NCI-H748 (cell line): ENCODE measurements around the gene CYTH4.

Experiments
- DNase-seq: peaks from one replicate; lab custom pipeline; 2025; ENCODE audit not compliant: unreplicated experiment; lab: John Stamatoyannopoulos, UW

CYTH4 gene

DNA sequence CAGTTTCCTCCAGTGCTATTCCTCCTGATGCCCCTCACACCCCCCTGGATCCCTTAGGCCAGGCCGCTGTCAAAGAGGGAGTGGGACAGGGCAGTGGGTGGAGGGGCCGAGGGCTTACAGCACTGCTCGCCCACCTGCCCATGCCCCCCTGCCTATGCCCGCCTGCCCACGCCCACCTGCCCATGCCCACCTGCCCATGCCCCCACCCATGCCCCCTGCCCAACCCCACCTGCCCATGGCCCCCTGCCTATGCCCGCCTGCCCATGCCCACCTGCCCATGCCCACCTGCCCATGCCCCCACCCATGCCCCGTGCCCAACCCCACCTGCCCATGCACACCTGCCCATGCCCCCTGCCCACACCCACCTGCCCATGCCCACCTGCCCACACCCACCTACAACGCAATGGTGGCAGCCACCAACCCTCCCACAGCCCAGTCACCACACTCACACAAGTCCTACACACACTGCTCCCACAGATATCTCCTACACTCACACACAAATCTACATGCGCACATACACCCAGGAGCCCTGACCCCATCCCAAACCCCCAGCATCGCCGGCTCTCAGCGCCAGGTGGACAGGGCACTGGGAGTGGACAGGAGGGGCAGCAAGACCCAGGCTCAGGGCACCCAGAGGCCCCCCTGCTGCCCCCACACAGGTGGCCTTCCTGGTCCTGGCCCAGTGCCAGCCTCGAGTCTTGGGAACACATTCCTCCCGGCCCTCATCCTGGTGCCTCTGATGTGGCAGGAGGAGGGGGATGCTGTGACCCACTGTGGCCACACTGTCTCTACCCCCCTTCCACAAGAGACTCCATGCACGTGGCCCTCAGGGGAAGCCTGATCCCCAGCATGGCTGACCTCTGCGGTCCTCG lies 61.8 kb downstream of the CYTH4 start:
- no peak for DNase-seq

DNA sequence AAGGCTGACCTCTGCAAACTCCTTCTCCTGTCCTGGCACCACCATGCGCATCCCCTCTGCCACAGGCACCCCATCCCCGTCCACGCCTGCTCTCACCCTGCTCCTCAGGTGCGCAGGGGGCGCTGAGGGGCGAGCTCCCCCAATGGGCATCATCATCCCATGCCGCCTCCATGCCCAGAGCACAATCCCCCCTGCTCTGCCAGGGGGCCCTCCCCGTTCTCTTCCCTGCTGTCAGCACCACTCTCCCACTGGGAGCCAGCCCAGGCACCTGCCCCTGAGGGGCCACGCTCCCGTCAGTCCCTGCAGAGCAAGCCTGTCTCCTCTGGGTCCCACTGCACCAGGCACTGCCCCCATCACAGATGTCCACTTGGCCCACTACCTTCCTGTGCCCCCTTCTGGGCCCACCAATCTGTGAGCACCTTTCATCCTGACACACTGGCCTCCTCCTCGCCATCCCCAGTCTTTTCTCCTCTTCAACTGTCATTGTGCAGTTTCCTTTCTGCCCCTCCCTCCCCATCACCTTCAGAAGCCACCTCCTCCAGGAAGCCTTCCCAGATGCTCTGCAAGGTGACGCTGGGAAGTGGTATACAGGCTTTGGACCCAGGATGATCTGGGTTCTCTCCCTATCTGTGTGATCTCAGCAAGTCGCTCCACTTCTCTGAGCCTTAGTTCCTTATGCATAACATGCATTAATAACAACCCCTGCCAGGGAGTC lies 62.6 kb downstream of the CYTH4 start:
- DNase-seq: no peak

DNA sequence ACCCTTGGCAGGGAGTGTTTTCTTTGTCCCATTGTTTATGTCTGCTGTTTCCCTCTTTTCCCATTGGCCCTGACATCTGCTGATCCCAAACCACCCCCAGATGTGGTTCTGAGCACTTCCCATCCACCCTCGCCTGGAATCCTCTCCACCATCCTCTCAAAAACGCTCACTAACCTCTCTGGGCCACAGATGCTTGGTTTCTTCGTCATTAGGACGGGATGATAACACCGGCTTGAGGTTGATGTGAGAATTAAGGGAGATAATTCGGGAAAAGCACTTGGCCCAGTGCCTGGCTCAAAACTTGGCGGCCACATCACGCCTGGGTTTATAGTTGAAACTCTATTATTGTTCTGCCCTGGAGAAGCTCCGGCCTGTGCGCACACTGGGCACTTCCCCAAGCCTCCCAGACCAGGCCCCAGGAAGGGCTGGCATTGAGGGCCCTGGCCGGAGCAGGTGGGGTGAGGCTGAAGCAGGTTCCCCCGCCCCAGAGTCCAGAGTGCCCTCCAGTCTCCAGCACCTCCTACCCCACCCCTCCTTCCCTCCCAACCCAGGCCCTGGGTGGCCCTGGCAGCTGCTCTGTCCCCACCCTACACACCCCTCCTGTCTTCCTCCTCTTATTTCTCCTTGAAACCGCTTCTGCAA lies 63.7 kb downstream of the CYTH4 start:
- no peak for DNase-seq

DNA sequence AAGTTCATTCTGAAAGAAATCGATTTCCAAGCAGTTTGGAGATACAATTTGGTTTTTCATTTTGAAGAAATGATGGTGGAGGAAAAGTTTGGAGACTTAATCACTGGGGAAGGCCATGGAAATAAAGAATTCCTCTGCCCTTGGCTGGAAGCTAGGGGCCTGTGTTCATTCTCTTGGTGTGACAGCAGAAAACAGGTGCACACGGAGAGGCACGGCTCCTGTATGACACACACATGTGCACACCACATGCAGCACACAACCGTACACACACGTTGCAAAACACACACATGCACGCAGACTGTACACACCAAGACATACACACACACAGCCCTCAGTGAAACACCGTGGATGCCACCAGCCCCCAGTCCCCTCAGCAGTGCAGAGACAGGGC lies 64.2 kb downstream of the CYTH4 start:
- no peak for DNase-seq

DNA sequence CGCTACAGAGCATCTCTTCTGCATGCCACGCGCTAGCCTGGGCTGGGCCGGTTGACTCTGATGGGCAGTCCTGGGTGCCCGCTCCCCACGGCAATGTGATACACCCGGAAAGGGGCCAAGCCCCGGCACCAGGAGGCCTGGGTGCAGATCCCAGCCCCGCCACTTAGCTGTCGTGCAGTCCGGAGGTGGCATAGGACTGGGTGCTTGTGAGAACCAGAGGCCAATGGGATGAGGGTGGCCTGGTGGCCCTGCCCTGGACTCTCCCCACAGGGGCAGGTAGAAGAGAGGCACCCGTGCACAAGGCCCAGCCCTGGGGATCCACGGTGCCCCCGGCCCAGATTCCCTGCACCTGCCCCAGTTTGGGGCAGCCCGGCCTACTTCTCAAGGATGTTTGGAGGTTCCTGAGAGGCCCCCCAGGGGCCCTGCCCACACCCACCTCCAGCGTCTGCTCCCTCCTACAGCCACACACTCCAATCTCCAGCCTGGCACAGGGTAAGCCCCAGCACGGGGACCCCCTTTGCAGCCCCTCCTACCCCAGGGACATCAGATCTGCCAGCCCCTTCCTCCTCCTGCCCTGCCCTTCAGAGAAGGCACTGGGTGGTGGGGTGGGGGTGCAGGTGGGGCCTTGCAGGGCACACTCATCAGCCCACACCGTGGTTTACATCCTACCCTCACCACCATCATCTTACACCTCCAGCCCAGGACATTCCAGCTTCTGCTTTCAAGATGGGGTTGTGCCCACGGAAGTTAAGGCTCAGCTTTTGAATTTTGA lies 66.9 kb downstream of the CYTH4 start:
- DNase-seq: no peak

DNA sequence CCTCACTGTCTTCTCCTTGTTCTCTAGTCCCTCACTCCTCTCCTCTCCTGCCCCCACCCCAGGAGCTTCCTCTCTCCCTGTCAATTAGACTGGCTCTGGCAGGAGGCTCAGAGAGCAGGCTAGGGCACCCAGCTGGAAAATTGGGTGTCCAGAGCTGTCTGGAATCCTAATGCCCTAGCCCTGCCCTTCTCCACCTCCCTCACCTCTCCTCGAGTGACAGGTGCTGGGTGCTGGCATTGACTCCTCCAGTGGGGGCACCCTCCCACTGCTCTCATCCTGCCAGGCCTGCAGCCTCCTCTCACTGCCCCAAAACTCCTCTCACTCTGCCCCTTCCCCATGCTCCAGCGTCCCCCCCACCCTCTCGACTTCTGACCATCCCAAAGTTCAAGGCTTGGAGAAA lies 68.9 kb downstream of the CYTH4 start:
- DNase-seq: no peak

DNA sequence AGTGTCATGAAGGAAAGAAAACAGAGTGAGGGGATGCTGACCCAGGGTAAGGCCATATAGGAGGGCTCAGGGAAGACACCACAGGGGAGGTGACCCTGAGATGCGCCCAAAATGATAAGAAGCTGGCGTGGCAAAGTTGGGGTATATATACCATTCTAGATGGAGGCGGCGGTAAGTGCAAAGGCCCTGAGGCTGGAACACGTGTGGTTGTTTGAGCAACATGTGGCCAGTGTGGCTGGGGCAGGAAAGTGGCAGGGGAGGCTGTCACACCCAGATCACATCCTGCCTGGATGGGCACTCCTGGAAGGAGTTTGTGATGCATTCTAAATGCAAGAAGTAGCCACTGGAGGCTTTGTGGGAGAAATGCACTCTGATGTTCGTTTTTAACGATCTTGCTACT lies 70.2 kb downstream of the CYTH4 start:
- no peak for DNase-seq

DNA sequence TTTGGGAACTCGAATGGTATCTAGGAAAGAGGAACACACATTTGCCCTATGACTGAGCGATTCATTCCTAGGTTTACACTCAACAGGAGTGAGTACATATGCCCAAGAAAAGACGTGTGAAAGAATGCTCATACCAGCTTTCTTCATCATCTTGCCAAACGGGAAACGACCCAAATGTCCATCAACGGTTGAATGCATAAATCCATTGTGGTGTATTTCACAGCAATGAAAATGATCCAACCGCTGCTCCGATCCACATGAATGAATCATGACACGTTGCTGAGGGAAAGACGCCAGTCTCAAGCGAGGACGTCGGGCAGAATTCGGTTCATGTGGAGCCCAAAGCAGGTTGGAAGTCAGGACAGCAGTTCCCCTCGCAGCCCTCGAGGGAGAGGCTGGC lies 71.5 kb downstream of the CYTH4 start:
- no peak for DNase-seq

DNA sequence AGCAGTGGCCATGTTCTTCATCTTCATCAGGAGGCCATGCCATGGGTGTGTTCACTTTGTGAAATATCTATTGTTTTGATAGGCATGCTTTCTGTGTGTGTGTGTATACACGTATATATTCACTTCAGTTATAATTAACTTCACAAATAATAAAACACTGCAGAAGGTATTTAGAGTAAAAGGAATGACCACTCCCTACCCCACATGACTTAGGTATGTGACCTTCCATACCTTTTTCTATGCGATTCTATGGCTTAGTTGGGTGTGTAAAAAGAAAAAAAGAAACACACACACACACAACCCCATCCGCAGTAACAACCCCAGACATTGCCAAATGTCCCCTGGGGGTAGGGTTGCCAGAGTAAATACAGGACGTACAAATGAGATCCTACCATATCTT lies 72.0 kb downstream of the CYTH4 start:
- DNase-seq: no peak

DNA sequence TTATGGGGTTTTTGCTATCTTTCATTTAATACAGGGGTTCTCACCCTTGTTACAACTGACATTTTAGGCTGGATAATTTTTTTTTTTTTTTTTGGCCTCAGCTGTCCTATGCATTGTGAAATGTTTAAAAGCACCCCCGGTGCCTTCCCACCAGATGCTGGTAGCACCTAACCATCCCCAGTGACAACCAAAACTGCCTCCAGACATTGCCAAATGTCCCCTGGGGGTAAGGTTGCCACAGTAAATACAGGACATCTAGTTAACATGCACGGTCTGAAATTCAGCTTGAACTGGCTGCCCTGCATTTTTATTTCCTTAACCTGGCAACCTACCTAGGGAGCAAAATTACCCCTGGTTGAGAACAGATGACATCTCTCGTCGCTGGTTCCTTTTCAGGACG lies 72.4 kb downstream of the CYTH4 start:
- no peak for DNase-seq

DNA sequence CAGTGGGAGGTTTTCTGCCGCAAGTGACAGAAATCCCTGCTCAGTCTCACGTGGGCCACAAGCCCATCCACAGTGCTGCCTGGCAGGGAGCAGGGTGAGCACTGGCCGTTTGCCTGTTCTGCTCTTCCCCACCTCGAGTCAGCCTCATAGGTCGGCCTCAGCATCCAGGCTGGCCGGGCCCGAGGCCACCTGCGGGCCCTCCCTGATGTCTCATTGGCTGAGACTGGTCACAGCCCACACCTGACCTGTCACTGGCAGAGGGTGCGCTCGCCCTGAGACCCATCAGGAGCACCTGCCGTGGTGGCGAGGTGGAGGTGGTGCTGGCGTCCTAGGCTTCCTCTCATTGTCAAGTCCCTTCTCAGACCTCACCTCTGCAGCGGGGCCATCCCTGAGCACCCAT lies 72.9 kb downstream of the CYTH4 start:
- no peak for DNase-seq

DNA sequence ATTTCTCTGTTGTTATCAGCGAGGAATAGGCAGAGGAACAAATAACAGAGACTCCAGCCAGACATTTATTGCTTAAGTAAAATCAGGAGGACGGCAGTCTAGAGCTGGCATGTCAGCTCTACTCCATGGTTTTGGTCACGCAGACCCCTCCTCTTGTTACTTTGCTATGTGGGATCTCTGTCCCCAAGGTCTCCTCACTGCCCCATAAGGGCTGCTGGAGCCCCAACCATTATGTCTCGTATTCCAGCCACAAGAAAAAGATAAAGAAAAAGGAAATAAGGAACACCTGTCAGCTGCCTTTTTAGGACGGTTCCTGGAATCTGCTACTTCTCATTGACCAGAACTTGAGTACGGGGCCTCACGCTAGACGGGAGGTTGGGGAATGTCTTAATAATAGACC lies 74.6 kb downstream of the CYTH4 start:
- no peak for DNase-seq

DNA sequence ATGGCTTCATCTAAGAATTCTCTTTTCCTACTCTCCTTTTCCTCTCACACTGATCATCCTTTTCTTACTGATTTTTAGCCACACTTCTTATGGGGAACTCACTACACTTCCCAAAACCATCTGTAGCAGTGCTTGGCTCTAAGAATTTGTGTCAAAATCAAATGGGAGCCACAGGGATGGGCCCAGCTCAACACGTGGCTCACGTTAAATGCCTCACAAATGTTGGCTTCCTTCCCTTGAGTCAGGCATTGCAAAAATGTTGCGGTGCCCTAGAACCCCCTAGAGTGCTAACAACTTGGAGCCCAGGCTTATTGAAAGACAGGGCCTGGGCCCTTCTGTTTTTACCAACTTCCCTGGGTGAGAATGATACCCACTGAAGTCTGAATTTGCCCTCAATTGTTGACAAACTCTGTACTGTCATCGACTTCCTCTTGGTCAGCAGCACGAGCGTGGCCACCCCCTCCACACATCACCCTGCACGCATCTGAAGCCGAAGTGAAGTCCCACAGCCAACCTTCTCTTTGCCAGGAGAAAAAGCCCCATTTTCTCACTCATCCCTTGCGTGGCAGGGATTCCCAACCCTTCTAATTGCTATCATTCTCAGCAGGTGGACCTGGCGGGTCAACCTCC lies 75.3 kb downstream of the CYTH4 start:
- DNase-seq: no peak

DNA sequence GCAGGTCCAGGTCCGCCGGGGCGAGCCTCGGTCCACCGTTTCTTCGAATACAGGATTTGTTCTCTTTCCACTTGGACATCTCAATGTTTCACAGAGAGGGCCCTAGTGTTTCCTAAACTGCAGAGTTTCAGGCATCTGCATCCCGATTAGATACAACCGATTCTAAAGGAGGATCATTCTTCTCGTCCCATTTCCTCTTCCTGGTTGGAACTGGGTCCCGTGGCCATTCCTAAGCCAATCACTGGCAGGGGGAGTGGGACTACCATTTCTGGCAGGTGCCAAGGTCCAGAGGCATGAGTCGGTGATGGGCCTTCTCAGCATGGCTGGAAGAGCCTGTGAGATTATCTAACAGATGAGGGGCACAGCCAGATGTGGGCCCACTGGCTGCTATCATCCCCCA lies 76.1 kb downstream of the CYTH4 start:
- no peak for DNase-seq

DNA sequence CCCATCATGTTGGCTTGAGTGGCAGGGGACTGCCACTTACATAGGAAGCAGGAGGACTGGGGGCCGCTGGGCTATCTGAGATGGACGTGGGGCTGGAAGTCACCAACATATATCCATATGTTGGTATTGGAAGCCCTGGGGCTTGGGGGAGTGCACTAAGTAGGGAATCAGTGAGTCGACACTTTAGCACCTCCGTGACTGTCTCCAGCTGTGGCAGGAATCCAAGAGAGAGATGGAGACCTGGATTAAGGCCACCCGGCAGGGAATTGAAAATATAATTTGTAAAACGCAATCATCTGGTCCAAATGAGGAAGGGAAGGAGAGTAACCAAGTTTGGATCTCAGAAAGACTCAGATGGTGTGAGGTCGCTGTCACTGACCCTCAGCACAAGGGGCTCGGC lies 76.6 kb downstream of the CYTH4 start:
- DNase-seq: no peak

DNA sequence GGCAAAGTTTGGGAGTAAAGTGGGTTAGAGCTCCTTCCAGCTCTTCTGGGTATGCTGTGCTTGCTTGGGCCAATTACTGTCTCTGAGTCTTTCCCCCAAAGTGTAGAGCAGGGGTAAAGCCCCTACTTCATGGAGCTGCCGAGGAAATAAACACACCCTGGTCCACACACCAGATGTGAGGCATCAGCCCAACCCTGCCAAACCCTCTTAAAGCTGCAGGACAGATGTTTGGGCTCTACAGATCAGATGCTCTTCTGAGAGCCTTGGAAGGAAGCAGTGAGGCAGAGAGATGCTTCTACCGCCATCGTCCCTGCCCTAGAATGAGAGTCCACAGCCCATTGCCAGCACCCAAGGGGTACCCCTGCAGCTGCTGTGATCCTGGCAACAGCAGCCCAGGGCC lies 80.3 kb downstream of the CYTH4 start:
- no peak for DNase-seq

DNA sequence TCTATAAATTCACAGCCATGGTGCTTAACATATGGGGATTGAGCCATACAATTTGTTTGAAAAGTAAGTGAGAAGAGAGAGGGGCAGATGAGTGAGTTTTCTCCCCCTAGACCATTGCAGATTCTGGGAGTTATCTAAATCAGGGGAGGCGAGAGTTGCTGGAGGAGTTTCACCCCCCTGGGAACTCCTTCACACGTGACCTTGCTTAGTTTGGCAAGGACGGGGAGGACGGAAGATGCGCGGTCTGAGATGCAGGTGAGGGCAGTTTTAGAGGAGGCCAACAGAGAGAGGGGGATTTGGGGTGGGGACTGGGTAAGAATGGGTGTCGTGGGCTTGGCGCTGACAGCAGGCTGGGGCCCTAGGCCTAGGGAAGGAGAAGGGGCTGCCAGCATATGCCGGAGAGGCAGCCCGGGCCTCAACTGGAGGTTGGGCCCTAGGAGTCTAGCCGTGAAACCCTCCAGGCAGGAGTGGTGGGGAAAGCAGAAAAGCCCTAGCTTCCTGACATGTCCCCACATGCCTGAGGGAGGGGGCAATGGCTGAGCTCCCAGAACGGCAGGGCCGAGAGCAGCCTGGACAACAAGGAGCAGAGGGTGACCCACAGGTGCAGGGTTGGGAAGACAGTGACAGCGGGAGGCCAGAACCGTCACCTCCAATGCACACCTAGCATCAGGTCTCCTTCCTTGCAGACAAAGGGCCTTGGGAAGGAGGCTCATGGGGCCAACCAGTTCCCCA lies 81.1 kb downstream of the CYTH4 start:
- no peak for DNase-seq
